SH-SY5Y (cell line): ENCODE measurements around the gene PLEKHA6.

ENCODE experiments used
- GATA2 ChIP-seq: IDR thresholded peaks from 2 replicates; pipeline ENCODE4 v1.6.1; 2011; ENCODE audit warnings: mild to moderate bottlenecking, low read depth, low read length
- GATA3 ChIP-seq: IDR thresholded peaks from 2 replicates; pipeline ENCODE4 v1.6.1; 2011; ENCODE audit warnings: low read depth, mild to moderate bottlenecking, low read length, moderate library complexity

GRCh38 chr1:204299814-204300365 is 59.8 kb downstream of the PLEKHA6 start:
- TF ChIP-seq GATA2 (peak; percentile 88), GATA3 (peak; percentile 77)
